HG03280 (cell line): Measurements from ENCODE around the gene HPS5.
"Not testable (repeated sequence)": the region's sequence is repeated elsewhere in the genome, so short reads cannot be mapped to it uniquely, and the experiment has no call there.

Experiments used
- ATAC-seq: cut with Tn5 transposase; IDR thresholded peaks from one replicate; pipeline ENCODE4 v1.9.1; 2021; ENCODE audit warnings: mild to moderate bottlenecking, moderate library complexity; ENCODE audit not compliant: unreplicated experiment

Gene HPS5

DNA sequence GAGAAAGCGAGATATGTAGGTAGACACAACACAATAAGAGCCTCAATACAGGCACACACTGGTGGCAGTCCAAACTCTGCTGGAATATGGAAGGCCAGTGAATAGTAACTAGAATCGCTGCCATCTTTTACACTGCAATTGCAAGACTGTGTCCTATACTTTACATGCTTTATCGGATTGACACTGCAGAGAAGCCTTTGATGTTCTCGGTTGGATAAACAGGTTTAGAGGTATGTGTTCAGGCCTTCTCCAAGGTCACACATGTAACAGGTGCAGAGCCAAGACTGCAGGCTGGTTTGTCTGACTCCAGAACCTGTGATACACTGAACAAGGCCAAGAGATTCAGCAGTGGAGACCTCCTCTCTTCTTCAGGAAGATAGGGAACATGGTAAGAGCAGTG lies 50.7 kb downstream of the HPS5 start:
- ATAC-seq, result no peak

DNA sequence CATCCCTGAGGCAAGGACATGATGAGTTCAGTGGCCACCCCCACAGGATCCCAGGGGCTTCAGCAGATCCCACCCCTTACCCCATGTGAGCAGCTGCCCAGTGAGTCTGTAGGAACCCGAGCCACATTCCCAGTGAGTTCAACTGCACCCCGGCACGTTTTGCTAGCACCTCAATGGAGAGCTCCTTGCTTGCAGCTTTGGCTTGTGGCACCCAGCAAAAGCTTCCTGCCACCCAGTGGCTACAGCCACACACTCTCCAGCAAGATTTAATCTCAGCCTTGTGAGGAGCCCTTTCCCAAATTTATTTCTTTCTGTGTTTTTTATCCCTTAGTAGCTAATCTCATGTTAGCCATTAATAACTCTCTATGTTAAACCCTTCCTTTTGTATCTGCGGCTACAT lies 51.8 kb downstream of the HPS5 start:
- ATAC-seq, result no peak

DNA sequence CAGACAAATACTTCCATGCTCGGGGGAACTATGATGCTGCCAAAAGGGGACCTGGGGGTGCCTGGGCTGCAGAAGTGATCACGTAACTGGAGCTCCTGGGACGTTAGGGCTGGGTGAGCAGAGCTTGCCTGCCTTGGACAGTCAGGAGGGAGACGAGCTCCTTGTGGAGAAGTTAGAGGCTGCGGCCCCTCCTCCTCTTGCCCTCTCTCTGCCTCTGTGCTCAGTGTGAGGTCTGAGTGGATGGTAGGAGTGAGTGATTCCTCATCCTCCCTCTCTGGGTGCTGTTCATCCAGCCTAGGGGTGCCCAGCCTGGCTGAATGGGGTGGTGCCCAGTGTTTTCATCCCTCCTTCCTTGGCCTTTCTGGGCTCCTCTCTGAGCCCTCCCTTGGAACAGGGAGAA lies 52.7 kb downstream of the HPS5 start:
- ATAC-seq, result not testable (repeated sequence)

DNA sequence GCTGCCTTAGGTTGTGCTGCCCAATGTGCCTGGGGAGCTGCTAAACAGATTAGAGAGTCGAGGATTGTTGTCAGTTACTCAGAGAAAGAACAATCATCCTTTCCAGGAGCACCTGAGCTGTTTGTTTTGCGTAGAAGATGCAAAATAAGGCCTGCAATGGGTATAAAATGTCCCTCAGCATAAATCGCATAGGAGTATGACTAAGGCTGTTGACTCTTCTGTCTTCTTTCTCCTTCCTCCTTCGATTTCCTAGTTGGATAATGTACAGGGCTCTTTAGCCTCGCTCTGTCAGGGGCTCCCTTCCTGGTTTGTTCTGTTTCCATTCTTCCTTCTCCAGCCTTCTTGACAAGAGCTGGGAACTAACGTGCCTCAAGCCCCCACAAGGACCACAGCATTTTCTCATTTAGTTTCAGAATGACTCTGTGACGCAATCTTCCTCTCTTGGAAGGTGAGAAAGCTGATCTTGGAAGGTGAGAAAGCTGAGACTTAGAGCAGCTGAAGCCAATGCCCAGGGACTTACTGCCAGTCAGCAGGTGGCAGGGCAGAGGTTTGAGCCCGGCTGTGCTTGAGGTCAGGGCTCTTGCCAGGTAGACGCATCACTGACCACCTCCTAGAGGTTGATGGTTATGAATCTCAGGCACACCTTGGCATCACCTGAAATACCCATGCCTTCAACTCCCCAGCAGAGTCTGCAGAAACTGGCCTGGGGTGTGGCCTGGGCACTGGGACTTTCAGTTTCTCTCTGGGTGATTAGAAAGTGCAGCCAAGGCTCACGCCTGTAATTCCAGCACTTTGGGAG lies 54.4 kb downstream of the HPS5 start:
- ATAC-seq, result peak; percentile 65

DNA sequence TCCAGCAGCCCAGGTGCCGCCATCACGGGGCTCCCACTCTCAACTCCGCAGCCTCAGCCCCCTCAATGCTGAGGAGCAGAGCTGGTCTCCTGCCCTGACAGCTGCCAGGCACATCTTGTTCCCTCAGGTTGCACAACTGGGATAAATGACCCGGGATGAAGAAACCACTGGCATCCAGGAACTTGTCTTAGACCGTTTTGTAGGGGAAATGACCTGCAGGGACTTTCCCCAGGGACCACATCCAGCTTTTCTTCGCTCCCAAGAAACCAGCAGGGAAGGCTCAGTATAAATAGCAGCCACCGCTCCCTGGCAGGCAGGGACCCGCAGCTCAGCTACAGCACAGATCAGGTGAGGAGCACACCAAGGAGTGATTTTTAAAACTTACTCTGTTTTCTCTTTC lies 56.0 kb downstream of the HPS5 start, which contains the start of gene SAA1:
Gene SAA1 (plus strand): TSS at position 316 of the 400 bp plus-strand sequence. CDS start 624 bp downstream, outside the sequence.
- ATAC-seq, result no peak

DNA sequence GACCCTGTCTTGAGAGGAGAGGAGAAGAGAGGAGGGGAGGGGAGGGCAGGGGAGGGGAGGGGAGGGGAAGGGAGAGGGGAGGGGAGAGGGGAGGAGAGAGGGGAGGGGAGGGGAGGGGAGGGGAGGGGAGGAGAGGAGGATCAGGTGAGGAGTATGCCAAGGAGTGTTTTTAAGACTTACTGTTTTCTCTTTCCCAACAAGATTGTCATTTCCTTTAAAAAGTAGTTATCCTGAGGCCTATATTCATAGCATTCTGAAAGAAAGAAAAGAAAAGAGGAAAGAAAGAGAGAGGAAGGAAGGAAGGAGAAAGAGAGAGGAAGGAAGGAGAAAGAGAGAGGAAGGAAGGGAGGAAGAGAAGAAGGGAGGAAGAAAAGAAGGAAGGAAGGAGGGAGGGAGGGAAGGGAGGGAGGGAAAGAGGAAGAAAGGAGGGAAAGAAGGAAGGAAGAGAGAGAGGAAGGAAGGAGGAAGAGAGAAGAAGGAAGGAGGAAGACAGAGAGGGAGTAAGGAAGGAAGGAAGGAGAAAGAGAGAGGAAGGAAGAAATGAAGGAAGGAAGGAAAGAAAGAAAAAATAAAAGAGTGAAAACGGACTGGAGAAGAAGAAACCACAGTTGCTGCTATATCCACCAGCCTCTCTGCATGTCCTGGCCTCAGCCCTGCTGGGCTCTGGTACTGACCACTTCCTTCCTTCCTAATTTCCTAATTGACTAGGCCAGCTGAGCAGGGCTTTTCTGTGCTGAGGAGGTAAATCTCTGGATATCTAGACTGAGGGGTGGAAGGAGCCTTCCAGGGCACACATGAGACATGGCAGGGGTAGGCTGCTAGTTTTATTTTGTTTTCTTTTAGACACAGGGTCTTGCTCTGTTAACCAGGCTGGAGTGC lies 57.0 kb downstream of the HPS5 start:
- ATAC-seq, result no peak

DNA sequence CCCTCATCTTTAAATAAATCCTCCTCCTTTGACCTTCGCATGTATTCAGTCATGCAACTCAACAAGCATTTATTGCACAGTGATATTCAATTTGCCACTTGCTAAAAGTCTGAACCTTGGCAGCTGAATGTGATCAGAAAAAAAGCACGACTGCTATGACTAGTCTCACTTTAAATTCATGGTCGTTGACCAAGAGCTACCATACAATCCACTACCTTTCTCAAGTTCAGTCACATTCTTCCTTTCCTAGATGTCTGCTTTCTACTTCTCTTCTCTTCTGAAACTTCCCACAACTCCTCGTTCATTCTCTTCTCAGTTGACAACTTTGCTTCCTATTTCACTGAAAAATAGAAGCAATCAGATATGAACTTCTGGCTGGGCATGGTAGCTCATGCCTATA lies 57.9 kb downstream of the HPS5 start:
- no peak for ATAC-seq

DNA sequence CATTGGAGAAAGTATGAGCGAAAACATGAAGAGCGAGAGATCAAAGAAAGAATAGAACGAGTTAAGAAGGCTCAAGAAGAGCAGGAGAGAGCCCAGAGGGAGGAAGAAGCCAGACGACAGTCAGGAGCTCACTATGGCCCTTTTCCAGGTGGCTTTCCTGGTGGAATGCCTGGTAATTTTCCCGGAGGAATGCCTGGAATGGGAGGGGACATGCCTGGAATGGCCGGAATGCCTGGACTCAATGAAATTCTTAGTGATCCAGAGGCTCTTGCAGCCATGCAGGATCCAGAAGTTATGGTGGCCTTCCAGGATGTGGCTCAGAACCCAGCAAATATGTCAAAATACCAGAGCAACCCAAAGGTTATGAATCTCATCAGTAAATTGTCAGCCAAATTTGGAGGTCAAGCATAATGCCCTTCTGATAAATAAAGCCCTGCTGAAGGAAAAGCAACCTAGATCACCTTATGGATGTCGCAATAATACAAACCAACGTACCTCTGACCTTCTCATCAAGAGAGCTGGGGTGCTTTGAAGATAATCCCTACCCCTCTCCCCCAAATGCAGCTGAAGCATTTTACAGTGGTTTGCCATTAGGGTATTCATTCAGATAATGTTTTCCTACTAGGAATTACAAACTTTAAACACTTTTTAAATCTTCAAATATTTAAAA lies 59.1 kb downstream of the HPS5 start:
- not testable (repeated sequence) for ATAC-seq

DNA sequence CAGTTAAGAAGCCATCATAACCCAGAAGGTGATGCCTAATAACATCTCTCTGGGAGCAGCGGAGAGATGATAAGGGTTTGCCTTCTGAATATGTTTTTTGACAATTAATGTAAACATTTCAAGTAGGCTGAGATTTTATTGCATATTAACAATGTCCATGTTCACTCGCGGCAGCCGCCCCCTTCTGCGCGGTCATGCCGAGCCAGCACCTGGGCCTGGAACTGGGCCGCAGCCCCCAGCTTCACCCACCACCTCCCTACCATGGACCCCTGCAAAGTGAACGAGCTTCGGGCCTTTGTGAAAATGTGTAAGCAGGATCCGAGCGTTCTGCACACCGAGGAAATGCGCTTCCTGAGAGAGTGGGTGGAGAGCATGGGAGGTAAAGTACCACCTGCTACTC lies 60.2 kb downstream of the HPS5 start:
- no peak for ATAC-seq

DNA sequence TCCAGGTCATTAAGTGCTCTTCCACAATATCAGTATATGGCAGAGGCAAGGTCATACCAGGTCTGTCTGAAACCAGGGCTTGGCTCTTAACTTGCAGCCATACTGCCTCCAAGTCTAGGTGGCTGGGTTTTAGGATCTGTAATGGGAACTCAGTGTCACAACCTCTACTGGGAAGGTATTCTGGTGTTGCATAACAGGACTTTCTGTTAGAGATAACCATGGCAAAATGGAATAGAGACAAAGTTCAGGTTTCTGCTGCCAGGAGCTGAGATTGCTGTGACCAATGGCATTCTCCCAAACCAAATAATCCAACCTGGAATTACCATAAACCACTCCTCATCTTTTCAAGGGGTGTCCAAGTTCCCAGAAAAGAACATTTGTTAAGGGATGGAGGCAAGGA lies 62.7 kb downstream of the HPS5 start:
- ATAC-seq, result no peak

DNA sequence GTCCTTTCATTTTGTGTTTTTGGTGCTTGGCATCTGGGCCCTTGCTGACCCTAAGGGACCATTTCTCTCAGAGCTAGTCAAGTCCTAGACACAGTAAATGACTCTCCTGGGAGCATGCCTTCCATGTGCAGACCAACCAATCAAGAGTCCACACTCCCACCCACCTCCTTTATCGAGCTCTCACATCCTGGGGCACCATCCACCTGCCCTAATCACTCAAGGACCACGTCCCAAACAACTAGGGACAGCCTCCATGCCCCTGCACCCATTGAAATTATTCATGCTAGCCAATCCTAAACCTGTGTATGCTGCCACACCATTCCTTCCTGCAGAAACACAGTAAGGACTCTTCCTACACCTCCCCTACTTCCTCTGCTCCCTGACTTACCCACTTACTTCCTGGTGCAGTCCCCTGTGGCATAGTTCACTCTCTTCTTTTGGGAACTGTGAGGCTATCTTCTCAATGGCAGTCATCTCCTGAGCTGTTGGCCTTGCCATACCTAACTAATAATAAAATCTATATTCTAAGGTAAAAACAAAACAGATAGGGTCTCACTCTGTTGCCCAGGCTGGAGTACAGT lies 67.1 kb downstream of the HPS5 start:
- ATAC-seq, result no peak

DNA sequence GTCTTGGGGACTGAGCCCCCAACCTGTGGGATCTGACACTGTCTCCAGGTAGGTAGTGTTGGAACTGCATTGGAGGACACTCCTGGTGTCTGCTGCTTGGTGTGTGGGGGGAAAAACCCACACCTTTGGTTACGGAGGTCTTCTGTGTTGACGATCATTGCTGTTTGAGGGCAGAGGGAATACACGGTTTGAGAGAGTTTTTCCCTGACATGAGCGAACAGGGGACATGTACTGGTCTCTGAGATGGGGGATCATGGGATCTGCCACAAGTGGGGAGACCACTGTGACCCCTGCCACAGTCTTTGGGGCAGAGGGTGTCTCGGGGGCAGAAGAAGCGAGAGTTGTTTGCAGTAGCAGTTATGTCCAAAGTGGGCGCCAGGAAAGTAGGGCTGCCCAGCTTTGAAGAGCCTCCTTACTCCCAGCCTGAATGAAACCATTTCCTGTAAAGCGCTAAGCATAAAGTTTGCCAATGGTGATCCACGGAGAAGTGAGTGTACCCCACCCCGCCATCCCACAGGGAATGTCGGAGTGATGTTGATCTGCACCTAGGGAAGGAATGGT lies 68.1 kb downstream of the HPS5 start:
- ATAC-seq, result no peak

DNA sequence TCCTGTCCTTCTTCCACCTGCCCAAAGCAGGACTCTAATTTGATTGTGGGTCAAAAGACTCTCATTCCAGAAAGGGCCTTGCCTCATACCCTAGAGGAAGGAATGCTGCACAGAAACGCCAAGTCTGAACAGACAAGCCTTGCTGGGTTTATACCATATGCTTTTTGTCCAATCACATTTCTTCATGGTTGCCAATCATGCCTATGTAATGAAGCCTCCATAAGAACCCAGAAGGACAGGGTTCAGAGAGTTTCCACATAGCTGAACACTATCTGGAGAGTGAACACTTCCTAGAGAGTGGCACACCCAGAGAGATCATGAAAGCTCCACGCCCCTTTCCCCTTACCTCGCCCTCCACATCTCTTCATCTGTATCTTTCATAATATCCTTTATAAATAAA lies 68.7 kb downstream of the HPS5 start:
- ATAC-seq, result no peak

DNA sequence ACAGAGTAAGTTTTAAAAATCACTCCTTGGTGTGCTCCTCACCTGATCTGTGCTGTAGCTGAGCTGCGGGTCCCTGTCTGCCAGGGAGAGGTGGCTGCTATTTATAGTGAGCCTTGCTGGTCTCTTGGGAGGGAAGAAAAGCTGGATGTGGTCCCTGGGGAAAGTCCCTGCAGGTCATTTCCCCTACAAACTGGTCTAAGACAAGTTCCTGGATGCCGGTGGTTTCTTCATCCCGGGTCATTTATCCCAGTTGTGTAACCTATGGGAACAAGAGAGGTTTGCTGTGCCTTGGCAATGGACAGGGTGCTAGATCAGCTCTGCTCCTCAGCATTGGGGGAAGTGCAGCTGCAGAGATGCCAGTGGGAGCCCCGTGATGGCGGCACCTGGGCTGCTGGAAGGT lies 73.4 kb downstream of the HPS5 start, which contains the start of gene SAA2:
Gene SAA2 (minus strand): TSS at position 108 of the 400 bp plus-strand sequence. CDS start 657 bp downstream, outside the sequence.
- no peak for ATAC-seq

DNA sequence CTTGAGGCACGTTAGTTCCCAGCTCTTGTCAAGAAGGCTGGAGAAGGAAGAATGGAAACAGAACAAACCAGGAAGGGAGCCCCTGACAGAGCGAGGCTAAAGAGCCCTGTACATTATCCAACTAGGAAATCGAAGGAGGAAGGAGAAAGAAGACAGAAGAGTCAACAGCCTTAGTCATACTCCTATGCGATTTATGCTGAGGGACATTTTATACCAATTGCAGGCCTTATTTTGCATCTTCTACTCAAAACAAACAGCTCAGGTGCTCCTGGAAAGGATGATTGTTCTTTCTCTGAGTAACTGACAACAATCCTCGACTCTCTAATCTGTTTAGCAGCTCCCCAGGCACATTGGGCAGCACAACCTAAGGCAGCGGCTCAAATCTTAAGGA lies 74.8 kb downstream of the HPS5 start:
- peak; percentile 14 for ATAC-seq

DNA sequence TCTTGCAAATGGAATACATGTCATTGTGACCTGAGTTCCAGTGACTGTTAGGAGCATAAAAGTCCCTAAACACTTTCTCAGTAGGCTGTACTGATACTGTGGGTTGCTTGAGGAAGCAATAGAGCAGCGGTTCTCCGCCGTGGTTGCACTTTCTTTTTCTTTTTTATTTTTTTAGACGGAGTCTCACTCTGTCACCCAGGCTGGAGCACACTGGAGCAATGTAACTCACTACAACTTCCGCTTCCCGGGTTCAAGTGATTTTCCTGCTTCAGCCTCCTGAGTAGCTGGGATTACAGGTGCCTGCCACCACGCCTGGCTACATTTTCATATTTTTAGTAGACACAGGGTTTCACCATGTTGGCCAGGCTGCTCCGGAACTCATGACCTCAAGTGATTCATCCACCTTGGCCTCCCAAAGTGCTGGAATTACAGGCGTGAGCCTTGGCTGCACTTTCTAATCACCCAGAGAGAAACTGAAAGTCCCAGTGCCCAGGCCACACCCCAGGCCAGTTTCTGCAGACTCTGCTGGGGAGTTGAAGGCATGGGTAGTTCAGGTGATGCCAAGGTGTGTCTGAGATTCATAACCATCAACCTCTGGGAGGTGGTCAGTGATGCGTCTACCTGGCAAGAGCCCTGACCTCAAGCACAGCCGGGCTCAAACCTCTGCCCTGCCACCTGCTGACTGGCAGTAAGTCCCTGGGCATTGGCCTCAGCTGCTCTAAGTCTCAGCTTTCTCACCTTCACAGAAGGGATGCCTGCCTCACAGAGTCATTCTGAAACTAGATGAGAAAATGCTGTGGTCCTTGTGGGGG lies 75.4 kb downstream of the HPS5 start:
- ATAC-seq, result peak; percentile 77

DNA sequence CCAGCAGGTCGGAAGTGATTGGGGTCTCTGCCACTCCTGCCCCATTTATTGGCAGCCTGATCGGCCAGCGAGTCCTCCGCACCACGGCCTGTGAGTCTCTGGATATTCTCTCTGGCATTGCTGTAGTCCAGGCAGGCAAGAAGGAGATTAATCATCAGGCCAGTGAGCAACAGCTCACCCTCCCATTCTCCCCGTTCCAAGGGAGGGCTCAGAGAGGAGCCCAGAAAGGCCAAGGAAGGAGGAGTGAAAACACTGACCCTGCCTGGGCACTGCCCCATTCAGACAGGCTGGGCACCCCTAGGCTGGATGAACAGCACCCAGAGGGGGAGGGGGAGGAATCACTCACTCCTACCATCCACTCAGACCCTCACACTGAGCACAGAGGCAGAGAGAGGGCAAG lies 76.5 kb downstream of the HPS5 start:
- ATAC-seq, result no peak

DNA sequence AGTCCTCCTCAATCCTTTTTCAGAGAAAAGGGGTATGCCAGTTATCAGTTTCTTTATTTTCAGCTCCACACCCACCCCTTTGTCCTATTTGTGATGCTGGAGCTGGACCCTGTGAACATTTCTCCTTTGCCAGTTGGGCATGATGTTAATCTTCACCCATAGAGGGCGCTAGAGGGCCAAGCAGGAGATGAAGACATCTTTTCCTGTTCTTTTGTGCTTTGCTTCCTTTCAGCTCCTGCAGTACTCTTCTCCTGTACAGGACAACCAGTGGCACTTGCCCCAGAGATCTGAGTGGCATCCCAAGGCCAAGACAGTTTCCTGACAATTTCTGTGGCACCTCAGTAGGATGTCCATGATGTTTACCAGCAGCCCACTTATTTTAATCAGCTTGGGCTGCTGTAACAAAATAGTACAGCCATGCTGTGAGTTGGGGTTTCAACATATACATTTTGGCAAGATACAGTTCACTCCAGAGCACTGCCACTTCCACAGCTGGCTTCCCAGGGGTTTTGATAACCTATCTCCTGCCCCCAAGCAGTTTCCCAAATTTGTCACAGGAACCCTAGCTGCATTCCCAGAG lies 78.1 kb downstream of the HPS5 start:
- ATAC-seq, result no peak

DNA sequence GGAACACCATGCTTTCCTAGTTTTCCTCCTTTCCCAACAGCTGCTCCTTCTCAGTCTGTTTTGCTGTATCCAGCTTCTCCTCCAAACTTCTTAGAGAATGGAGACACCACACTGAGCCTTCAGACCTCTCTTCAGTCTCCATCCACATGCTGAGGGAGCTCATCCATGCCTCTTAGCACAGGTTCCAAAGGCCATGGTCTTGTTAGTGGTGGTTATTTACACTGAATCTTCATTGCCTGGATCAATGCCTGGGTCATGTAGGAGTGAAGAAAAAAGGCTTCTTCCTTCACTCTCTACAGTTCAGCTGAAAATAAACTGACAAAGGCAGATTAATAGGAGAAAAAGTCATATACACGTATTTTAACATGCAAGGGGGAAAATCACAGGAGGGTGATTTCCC lies 82.3 kb downstream of the HPS5 start:
- no peak for ATAC-seq
